Neural progenitor cell (in vitro differentiated cells): ENCODE results near the gene TWF1. TPM values are rescaled to one million over a fixed set of nuclear protein-coding genes. Genes with fewer than 3 reads are reported as not detected.

ENCODE experiments used
- DNase-seq: peaks from one replicate; pipeline ENCODE4 v3.0.0-alpha.2; 2016; ENCODE audit warnings: low spot score
- H2AFZ ChIP-seq: fragments of 200-600 bp; sonication (generic); replicated peaks from 2 replicates; pipeline ENCODE4 v1.6.1; 2016; ENCODE audit warnings: antibody characterized with exemption
- H3F3A ChIP-seq: fragments of 200-600 bp; sonication (generic); 2 replicates; pipeline ENCODE4 v1.6.1; 2016; ENCODE audit warnings: antibody characterized with exemption, low read depth
- H3K27ac ChIP-seq: fragments of 200-600 bp; sonication (generic); 2 replicates; pipeline ENCODE4 v1.5.1; 2016; ENCODE audit warnings: mild to moderate bottlenecking
- H3K27me3 ChIP-seq: fragments of 200-600 bp; sonication (generic); 2 replicates; pipeline ENCODE4 v1.6.1; 2016; ENCODE audit warnings: mild to moderate bottlenecking, moderate library complexity
- H3K36me3 ChIP-seq: fragments of 200-600 bp; sonication (generic); 2 replicates; pipeline ENCODE4 v1.5.1; 2016
- H3K4me1 ChIP-seq: fragments of 200-600 bp; sonication (generic); 2 replicates; pipeline ENCODE4 v1.6.1; 2016; ENCODE audit warnings: mixed run types
- H3K4me2 ChIP-seq: fragments of 200-600 bp; sonication (generic); 2 replicates; pipeline ENCODE4 v1.6.1; 2016
- H3K4me3 ChIP-seq: fragments of 200-600 bp; sonication (generic); 2 replicates; pipeline ENCODE4 v1.5.1; 2016
- H3K79me2 ChIP-seq: fragments of 200-600 bp; sonication (generic); 2 replicates; pipeline ENCODE4 v1.6.1; 2016; ENCODE audit warnings: low read depth
- H3K9ac ChIP-seq: fragments of 200-600 bp; sonication (generic); 2 replicates; pipeline ENCODE4 v1.6.1; 2016
- H3K9me3 ChIP-seq: fragments of 200-600 bp; sonication (generic); 2 replicates; pipeline ENCODE4 v1.5.1; 2016; ENCODE audit warnings: low read depth
- H4K20me1 ChIP-seq: fragments of 200-600 bp; sonication (generic); 2 replicates; pipeline ENCODE4 v1.6.1; 2016; ENCODE audit warnings: low read depth
- H3K27ac Mint-ChIP-seq: 3 replicates; pipeline ENCODE4 v1.8.0; 2021; ENCODE audit warnings: mixed read lengths
- H3K27me3 Mint-ChIP-seq: 2 replicates; pipeline ENCODE4 v1.8.0; 2022; ENCODE audit warnings: low read depth, mild to moderate bottlenecking, inconsistent platforms, moderate library complexity, mixed read lengths; ENCODE audit not compliant: insufficient read depth
- H3K36me3 Mint-ChIP-seq: 3 replicates; pipeline ENCODE4 v1.8.0; 2021; ENCODE audit warnings: mixed read lengths
- H3K4me1 Mint-ChIP-seq: 3 replicates; pipeline ENCODE4 v1.8.0; 2021; ENCODE audit warnings: mixed read lengths
- H3K4me3 Mint-ChIP-seq: 3 replicates; pipeline ENCODE4 v1.8.0; 2021; ENCODE audit warnings: mild to moderate bottlenecking, moderate library complexity, mixed read lengths
- H3K9me3 Mint-ChIP-seq: 3 replicates; pipeline ENCODE4 v1.8.0; 2020; ENCODE audit warnings: mixed read lengths
- EZH2 ChIP-seq: fragments of 200-600 bp; sonication (generic); IDR thresholded peaks from 2 replicates; pipeline ENCODE4 v1.6.1; 2017; ENCODE audit warnings: antibody characterized with exemption, mild to moderate bottlenecking, moderate library complexity
- EZH2phosphoT487 ChIP-seq: fragments of 200-600 bp; sonication (generic); IDR thresholded peaks from 2 replicates; pipeline ENCODE4 v1.6.1; 2017; ENCODE audit warnings: antibody characterized with exemption
- total RNA-seq: library from RNA; depleted of rRNA; stranded (reverse); fragments of >200 nt; gene quantifications from 2 replicates; pipeline ENCODE4 v1.2.3, GENCODE V29; 2015; ENCODE audit warnings: low replicate concordance
- TF ChIP-seq, protein P1 (sequence below): fragments of 200-600 bp; sonication (generic); IDR thresholded peaks from 2 replicates; pipeline ENCODE4 v1.5.1; 2017; ENCODE audit warnings: antibody characterized with exemption, mild to moderate bottlenecking

The TWF1 gene
- total RNA-seq, 1 donor from 2014 or later = 69.2 TPM

DNA sequence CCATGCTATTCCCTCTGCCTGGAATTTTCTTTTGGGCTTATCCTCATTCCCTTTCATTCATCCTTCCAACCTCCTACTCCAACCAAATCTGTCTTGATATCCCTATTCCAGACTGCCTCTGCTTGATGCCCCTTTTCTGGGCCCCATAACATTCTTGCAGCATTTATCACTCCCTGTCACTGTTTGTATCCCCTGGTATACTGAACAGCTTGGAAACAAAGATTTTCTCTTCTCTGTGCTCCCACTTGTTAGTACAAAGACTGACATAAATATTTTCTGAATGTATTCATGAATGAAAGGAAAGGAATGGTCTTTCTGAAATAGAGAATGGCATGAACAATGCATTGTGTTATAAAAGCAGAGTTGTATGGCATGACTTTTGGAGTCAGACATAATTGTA lies 39.8 kb downstream of the TWF1 start:
- TF ChIP-seq EZH2phosphoT487 = no peak
- TF ChIP-seq, protein P1, sequence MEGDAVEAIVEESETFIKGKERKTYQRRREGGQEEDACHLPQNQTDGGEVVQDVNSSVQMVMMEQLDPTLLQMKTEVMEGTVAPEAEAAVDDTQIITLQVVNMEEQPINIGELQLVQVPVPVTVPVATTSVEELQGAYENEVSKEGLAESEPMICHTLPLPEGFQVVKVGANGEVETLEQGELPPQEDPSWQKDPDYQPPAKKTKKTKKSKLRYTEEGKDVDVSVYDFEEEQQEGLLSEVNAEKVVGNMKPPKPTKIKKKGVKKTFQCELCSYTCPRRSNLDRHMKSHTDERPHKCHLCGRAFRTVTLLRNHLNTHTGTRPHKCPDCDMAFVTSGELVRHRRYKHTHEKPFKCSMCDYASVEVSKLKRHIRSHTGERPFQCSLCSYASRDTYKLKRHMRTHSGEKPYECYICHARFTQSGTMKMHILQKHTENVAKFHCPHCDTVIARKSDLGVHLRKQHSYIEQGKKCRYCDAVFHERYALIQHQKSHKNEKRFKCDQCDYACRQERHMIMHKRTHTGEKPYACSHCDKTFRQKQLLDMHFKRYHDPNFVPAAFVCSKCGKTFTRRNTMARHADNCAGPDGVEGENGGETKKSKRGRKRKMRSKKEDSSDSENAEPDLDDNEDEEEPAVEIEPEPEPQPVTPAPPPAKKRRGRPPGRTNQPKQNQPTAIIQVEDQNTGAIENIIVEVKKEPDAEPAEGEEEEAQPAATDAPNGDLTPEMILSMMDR = no peak
- H3K4me1 ChIP-seq = peaks cover 11% of the 10 kb centered on the region
- H3F3A ChIP-seq = no peaks in the 10 kb centered on the region
- no peak for DNase-seq
- H3K27me3 ChIP-seq = no peaks in the 10 kb centered on the region
- H3K27ac ChIP-seq = no peak overlapping the region
- H3K27ac Mint-ChIP-seq = no peak overlapping the region
- H3K9me3 Mint-ChIP-seq = no peaks in the 10 kb centered on the region
- no peaks in the 10 kb centered on the region for H3K4me1 Mint-ChIP-seq
- H2AFZ ChIP-seq = no peak overlapping the region
- H3K4me3 ChIP-seq = no peak overlapping the region
- H4K20me1 ChIP-seq = no peaks in the 10 kb centered on the region
- no peaks in the 10 kb centered on the region for H3K79me2 ChIP-seq
- no peaks in the 10 kb centered on the region for H3K9me3 ChIP-seq
- H3K4me3 Mint-ChIP-seq = no peak overlapping the region
- no peaks in the 10 kb centered on the region for H3K36me3 Mint-ChIP-seq
- no peaks in the 10 kb centered on the region for H3K27me3 Mint-ChIP-seq
- H3K4me2 ChIP-seq = no peak overlapping the region
- no peak overlapping the region for H3K9ac ChIP-seq
- no peaks in the 10 kb centered on the region for H3K36me3 ChIP-seq

DNA sequence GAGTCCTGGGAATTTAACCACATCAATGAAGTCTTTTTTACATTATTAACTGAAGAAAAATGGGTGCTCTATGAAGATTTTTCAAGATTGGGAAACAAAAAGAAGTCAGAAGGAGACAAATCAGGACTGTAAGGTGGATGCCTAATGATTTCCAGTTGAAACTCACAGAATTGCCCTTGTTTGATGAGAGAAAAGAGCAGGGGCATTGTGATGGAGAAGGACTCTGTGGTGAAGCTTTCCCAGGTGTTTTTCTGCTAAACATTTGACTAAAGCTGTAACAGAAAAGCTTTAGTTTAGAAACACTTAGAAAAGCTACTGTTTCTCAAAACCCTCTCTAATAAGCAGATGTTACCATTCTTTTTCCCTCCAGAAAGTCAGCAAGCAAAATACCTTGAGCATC lies 41.6 kb downstream of the TWF1 start:
- Histone ChIP-seq H3K9me3 (no peaks in the 10 kb centered on the region), H3K27ac (no peak overlapping the region), H3K27me3 (no peaks in the 10 kb centered on the region), H3K4me3 (no peak overlapping the region), H3K36me3 (no peaks in the 10 kb centered on the region), H4K20me1 (no peaks in the 10 kb centered on the region), H3K4me2 (no peak overlapping the region), H3F3A (peaks cover 5% of the 10 kb centered on the region), H2AFZ (no peak overlapping the region), H3K9ac (no peak overlapping the region), H3K79me2 (no peaks in the 10 kb centered on the region), H3K4me1 (peaks cover 17% of the 10 kb centered on the region)
- no peak overlapping the region for H3K27ac Mint-ChIP-seq
- peaks cover 2% of the 10 kb centered on the region for H3K27me3 Mint-ChIP-seq
- H3K36me3 Mint-ChIP-seq = no peaks in the 10 kb centered on the region
- H3K4me3 Mint-ChIP-seq = no peak overlapping the region
- DNase-seq = no peak
- no peaks in the 10 kb centered on the region for H3K9me3 Mint-ChIP-seq
- no peaks in the 10 kb centered on the region for H3K4me1 Mint-ChIP-seq
- no peak for TF ChIP-seq EZH2
- TF ChIP-seq, protein P1 = no peak
- no peak for TF ChIP-seq EZH2phosphoT487

DNA sequence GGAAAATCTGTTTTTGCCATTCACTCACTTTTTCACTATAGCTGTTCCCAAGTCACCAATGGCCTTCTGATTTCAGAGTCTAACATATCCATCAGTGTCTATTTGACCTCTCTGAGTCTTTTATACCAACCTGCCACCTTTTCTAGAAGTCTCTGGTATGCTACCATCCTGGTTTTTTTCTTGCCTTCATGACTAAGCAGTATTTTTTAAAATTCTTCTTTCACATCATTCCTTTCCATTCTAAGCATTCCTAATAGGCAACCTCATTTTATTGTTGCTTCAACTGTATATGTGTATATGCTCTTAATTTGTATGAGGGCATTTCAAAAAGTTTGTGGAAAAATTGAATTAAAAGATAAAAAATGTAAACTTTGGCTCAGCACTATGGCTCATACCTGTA lies 42.3 kb downstream of the TWF1 start:
- no peak overlapping the region for H3K4me3 ChIP-seq
- no peak overlapping the region for H2AFZ ChIP-seq
- H4K20me1 ChIP-seq = no peaks in the 10 kb centered on the region
- no peak overlapping the region for H3K4me2 ChIP-seq
- Mint-ChIP-seq H3K36me3 (no peaks in the 10 kb centered on the region), H3K4me1 (no peaks in the 10 kb centered on the region), H3K27me3 (peaks cover 2% of the 10 kb centered on the region), H3K27ac (no peak overlapping the region), H3K9me3 (no peaks in the 10 kb centered on the region), H3K4me3 (no peak overlapping the region)
- no peaks in the 10 kb centered on the region for H3K36me3 ChIP-seq
- H3K27ac ChIP-seq = no peak overlapping the region
- peaks cover 13% of the 10 kb centered on the region for H3F3A ChIP-seq
- H3K79me2 ChIP-seq = no peaks in the 10 kb centered on the region
- no peak overlapping the region for H3K9ac ChIP-seq
- DNase-seq = no peak
- H3K9me3 ChIP-seq = no peaks in the 10 kb centered on the region
- peaks cover 18% of the 10 kb centered on the region for H3K4me1 ChIP-seq
- no peaks in the 10 kb centered on the region for H3K27me3 ChIP-seq
- no peak for TF ChIP-seq EZH2
- TF ChIP-seq, protein P1 = no peak
- TF ChIP-seq EZH2phosphoT487 = no peak

DNA sequence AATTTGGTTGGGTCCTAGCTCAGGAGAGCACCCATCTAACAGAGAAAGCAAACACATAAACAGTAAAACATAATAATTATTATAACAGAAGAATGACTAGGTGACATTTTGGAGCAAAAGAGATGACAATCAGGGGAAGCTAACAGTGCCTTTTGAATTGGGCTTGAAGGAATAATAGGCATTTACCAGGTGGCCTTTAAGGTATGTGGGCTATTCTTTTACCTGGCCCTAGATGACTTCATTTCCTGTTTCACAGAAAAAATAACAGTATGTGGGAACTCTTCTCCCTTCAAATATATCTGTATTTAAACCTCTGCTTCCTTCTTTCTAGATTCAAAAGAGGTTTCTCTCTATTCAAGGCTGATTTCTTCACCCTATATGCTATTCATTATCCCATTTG lies 43.5 kb downstream of the TWF1 start:
- Histone ChIP-seq H3K9ac (no peak overlapping the region), H3K9me3 (no peaks in the 10 kb centered on the region), H3K4me1 (peaks cover 18% of the 10 kb centered on the region), H3K79me2 (peaks cover 5% of the 10 kb centered on the region), H3K27me3 (no peaks in the 10 kb centered on the region), H3K27ac (no peak overlapping the region), H3K36me3 (no peaks in the 10 kb centered on the region), H4K20me1 (no peaks in the 10 kb centered on the region), H2AFZ (no peak overlapping the region), H3K4me2 (peak overlapping the region; percentile 20), H3F3A (peaks cover 13% of the 10 kb centered on the region), H3K4me3 (no peak overlapping the region)
- Mint-ChIP-seq H3K27ac (no peak overlapping the region), H3K27me3 (peaks cover 2% of the 10 kb centered on the region), H3K36me3 (no peaks in the 10 kb centered on the region), H3K9me3 (peaks cover 4% of the 10 kb centered on the region), H3K4me3 (no peak overlapping the region), H3K4me1 (peaks cover 3% of the 10 kb centered on the region)
- TF ChIP-seq EZH2 (no peak), EZH2phosphoT487 (no peak)
- TF ChIP-seq, protein P1 = no peak
- DNase-seq = no peak
